Nephron (organoid): ENCODE data around the gene ATP13A5.

Source experiments
- H3K27ac Mint-ChIP-seq, 3 experiments: 2 replicates each; pipeline ENCODE4 v1.8.0; 2020; ENCODE audit warnings: mixed read lengths in 3 of 3, mild to moderate bottlenecking in 2 of 3, moderate library complexity in 1 of 3
- H3K27me3 Mint-ChIP-seq: 2 replicates; pipeline ENCODE4 v1.8.0; 2021; ENCODE audit warnings: low read depth, mild to moderate bottlenecking, moderate library complexity, mixed read lengths
- H3K36me3 Mint-ChIP-seq: 2 replicates; pipeline ENCODE4 v1.8.0; 2020; ENCODE audit warnings: low read depth, mixed read lengths
- H3K4me1 Mint-ChIP-seq: 2 replicates; pipeline ENCODE4 v1.8.0; 2020; ENCODE audit warnings: mixed read lengths
- H3K4me3 Mint-ChIP-seq, 3 experiments: 2 replicates each; pipeline ENCODE4 v1.8.0; 2020; ENCODE audit warnings: mild to moderate bottlenecking in 3 of 3, mixed read lengths in 3 of 3, moderate library complexity in 2 of 3
- H3K9me3 Mint-ChIP-seq: 2 replicates; pipeline ENCODE4 v1.8.0; 2020; ENCODE audit warnings: mixed read lengths
- CTCF ChIP-seq, 3 experiments: fragments of 200-600 bp; sonication (generic); IDR thresholded peaks; one replicate each; pipeline ENCODE4 v1.5.0; 2021; ENCODE audit warnings: antibody characterized with exemption in 3 of 3; ENCODE audit not compliant: unreplicated experiment in 3 of 3

The ATP13A5 gene

GRCh38 chr3:193225302-193226125, 153.0 kb downstream of the ATP13A5 start:
- H3K4me3 Mint-ChIP-seq = no peak overlapping the region
- H3K27me3 Mint-ChIP-seq = peaks cover 4% of the 10 kb centered on the region
- no peaks in the 10 kb centered on the region for H3K9me3 Mint-ChIP-seq
- H3K27ac Mint-ChIP-seq = no peak overlapping the region
- TF ChIP-seq CTCF (IDR thresholded peaks at IDR 0.05; ENCODE audit: unreplicated experiment in 3 of 3) = no peak
- no peaks in the 10 kb centered on the region for H3K36me3 Mint-ChIP-seq
- H3K4me1 Mint-ChIP-seq = no peaks in the 10 kb centered on the region
